GM12878 (cell line): ENCODE results near the gene LUM. TPM values are rescaled to one million over a fixed set of nuclear protein-coding genes. Genes with fewer than 3 reads are reported as not detected.

Experiments
- ATAC-seq: fragments of 200-7000 bp; cut with Tn5 transposase; 3 replicates; pipeline ENCODE4 v1.9.1; 2020; ENCODE audit warnings: mild to moderate bottlenecking, moderate library complexity
- BruUV-seq: library from RNA; stranded (reverse); fragments of 400-500 nt; replicated peaks from 2 replicates; lab custom pipeline; 2021; lab: Mats Ljungman, UMichigan
- CTCF ChIA-PET: fragments of 300-600 bp; sonication (Branson Sonifier 250); formaldehyde crosslinking; extraction: SDS; loops from one replicate; lab custom pipeline; 2021; ENCODE audit warnings: inconsistent platforms; lab: Yijun Ruan, JAX
- POLR2A ChIA-PET: fragments of 350-600 bp; formaldehyde crosslinking; extraction: SDS; loops from one replicate; lab custom pipeline; 2021; ENCODE audit warnings: inconsistent platforms; lab: Charles Lee
- RAD21 ChIA-PET: fragments of 300-600 bp; sonication (Branson Sonifier 250); formaldehyde crosslinking; loops from one replicate; lab custom pipeline; 2023; ENCODE audit warnings: antibody characterized with exemption; ENCODE audit not compliant: unreplicated experiment; lab: Charles Lee
- SMC1A ChIA-PET: fragments of 300-600 bp; sonication (Branson Sonifier 250); formaldehyde crosslinking; loops from one replicate; lab custom pipeline; 2023; ENCODE audit not compliant: unreplicated experiment, uncharacterized antibody; lab: Charles Lee
- DNase-seq: peaks from one replicate; pipeline ENCODE4 v3.0.0-alpha.2; 2011; ENCODE audit warnings: low read depth, low spot score
- FAIRE-seq: peaks from 3 replicates; lab custom pipeline; 2011; peaks lifted over from hg19 to GRCh38; lab: Jason Lieb, UNC
- H2AFZ ChIP-seq: 2 replicates; pipeline ENCODE4 v1.6.0; 2011; ENCODE audit warnings: low read depth, low read length, control low read depth; ENCODE audit not compliant: control insufficient read depth
- H3K27ac ChIP-seq: 2 replicates; pipeline ENCODE4 v1.5.1; 2011; ENCODE audit warnings: control low read depth; ENCODE audit not compliant: control insufficient read depth, insufficient read depth
- H3K27me3 ChIP-seq, 2 experiments: replicated peaks in 1 of 2; 2 replicates each; pipeline versions ENCODE4 v1.6.0 to v1.6.1; 2011; ENCODE audit warnings: low read length in 1 of 2; ENCODE audit not compliant: control insufficient read depth in 2 of 2, insufficient read depth in 2 of 2
- H3K36me3 ChIP-seq, 2 experiments: 2 replicates each; pipeline ENCODE4 v1.5.1; 2011; ENCODE audit warnings: low read length in 1 of 2; ENCODE audit not compliant: control insufficient read depth in 2 of 2, insufficient read depth in 2 of 2
- H3K4me1 ChIP-seq: 2 replicates; pipeline ENCODE4 v1.6.1; 2011; ENCODE audit warnings: mild to moderate bottlenecking, low read length, moderate library complexity, mixed read lengths; ENCODE audit not compliant: control insufficient read depth, insufficient read depth
- H3K4me2 ChIP-seq: 2 replicates; pipeline ENCODE4 v1.6.0; 2011; ENCODE audit warnings: control low read depth; ENCODE audit not compliant: control insufficient read depth, insufficient read depth
- H3K4me3 ChIP-seq: fragments of 200-600 bp; sonication (generic); 2 replicates; pipeline ENCODE4 v1.5.1; 2016
- H3K79me2 ChIP-seq: 2 replicates; pipeline ENCODE4 v1.6.0; 2011; ENCODE audit warnings: low read length; ENCODE audit not compliant: control insufficient read depth, insufficient read depth
- H3K9ac ChIP-seq: 2 replicates; pipeline ENCODE4 v1.8.0; 2011; ENCODE audit warnings: low read length, control low read depth, mixed read lengths; ENCODE audit not compliant: control insufficient read depth, insufficient read depth
- H3K9me3 ChIP-seq: replicated peaks from 3 replicates; pipeline ENCODE4 v1.5.1; 2011; ENCODE audit warnings: mild to moderate bottlenecking, low read length; ENCODE audit not compliant: control insufficient read depth, insufficient read depth
- H4K20me1 ChIP-seq: 2 replicates; pipeline ENCODE4 v1.6.0; 2011; ENCODE audit not compliant: control insufficient read depth, insufficient read depth
- BCL11A ChIP-seq: IDR thresholded peaks from 2 replicates; pipeline ENCODE4 v1.6.1; 2011; ENCODE audit warnings: low read depth, low read length
- CBFB ChIP-seq: IDR thresholded peaks from 2 replicates; pipeline ENCODE4 v1.6.1; 2016; ENCODE audit warnings: antibody characterized with exemption, low read depth
- CBX5 ChIP-seq: sonication (generic); IDR thresholded peaks from 2 replicates; pipeline ENCODE4 v1.6.1; 2016; ENCODE audit warnings: low read depth, moderate library complexity, mild to moderate bottlenecking, inconsistent platforms
- CREB1 ChIP-seq: IDR thresholded peaks from 2 replicates; pipeline ENCODE4 v1.6.1; 2012; ENCODE audit warnings: low read depth, mild to moderate bottlenecking, inconsistent platforms
- EED ChIP-seq: sonication (generic); IDR thresholded peaks from 2 replicates; pipeline ENCODE4 v1.6.1; 2016; ENCODE audit warnings: antibody characterized with exemption, low read depth
- ETV6 ChIP-seq, 2 experiments: fragments of 450-650 bp in 1 of 2; IDR thresholded peaks in 1 of 2; conservative IDR thresholded peaks in 1 of 2; 2 replicates each; pipeline ENCODE4 v1.6.1; 2014; ENCODE audit warnings: antibody characterized with exemption in 1 of 2, borderline replicate concordance in 1 of 2, low read depth in 1 of 2, mild to moderate bottlenecking in 1 of 2, moderate library complexity in 1 of 2
- IKZF1 ChIP-seq: fragments of 450-650 bp; conservative IDR thresholded peaks from 2 replicates; pipeline ENCODE4 v1.6.1; 2017; ENCODE audit warnings: antibody characterized with exemption, mild to moderate bottlenecking
- IRF4 ChIP-seq: IDR thresholded peaks from 2 replicates; pipeline ENCODE4 v1.6.1; 2011; ENCODE audit warnings: low read depth, low read length
- KLF5 ChIP-seq: fragments of 450-650 bp; IDR thresholded peaks from 2 replicates; pipeline ENCODE4 v1.6.1; 2014; ENCODE audit warnings: mild to moderate bottlenecking; ENCODE audit not compliant: partially characterized antibody
- LARP7 ChIP-seq: fragments of 450-650 bp; IDR thresholded peaks from 2 replicates; pipeline ENCODE4 v1.6.1; 2017; ENCODE audit warnings: mild to moderate bottlenecking
- MEF2B ChIP-seq: fragments of 450-650 bp; IDR thresholded peaks from 2 replicates; pipeline ENCODE4 v1.6.1; 2018; ENCODE audit warnings: mild to moderate bottlenecking, moderate library complexity; ENCODE audit not compliant: partially characterized antibody, poor library complexity, severe bottlenecking
- RAD21 ChIP-seq: IDR thresholded peaks from 2 replicates; pipeline ENCODE4 v1.6.1; 2011; ENCODE audit warnings: mild to moderate bottlenecking, low read depth, low read length, moderate library complexity; ENCODE audit not compliant: insufficient read depth
- RAD51 ChIP-seq: fragments of 450-650 bp; IDR thresholded peaks from 2 replicates; pipeline ENCODE4 v1.6.1; 2016; ENCODE audit warnings: moderate library complexity, mild to moderate bottlenecking, inconsistent platforms
- RB1 ChIP-seq: fragments of 450-650 bp; formaldehyde crosslinking; IDR thresholded peaks from 2 replicates; pipeline ENCODE4 v1.6.1; 2017; ENCODE audit warnings: mild to moderate bottlenecking, borderline replicate concordance
- RCOR1 ChIP-seq: conservative IDR thresholded peaks from 2 replicates; pipeline ENCODE4 v1.6.1; 2012; ENCODE audit warnings: low read depth, low read length, improper control_type of control experiment
- SMARCA5 ChIP-seq: fragments of 450-650 bp; IDR thresholded peaks from 2 replicates; pipeline ENCODE4 v1.6.1; 2017; ENCODE audit warnings: mild to moderate bottlenecking
- ZNF274 ChIP-seq: IDR thresholded peaks from one replicate; pipeline ENCODE4 v1.8.0; 2011; ENCODE audit not compliant: insufficient read length, insufficient read depth
- ZNF622 ChIP-seq: fragments of 450-650 bp; IDR thresholded peaks from 2 replicates; pipeline ENCODE4 v1.6.1; 2017; ENCODE audit warnings: mild to moderate bottlenecking, inconsistent platforms
- ZZZ3 ChIP-seq: IDR thresholded peaks from 2 replicates; pipeline ENCODE4 v1.6.1; 2011; ENCODE audit warnings: low read depth; ENCODE audit not compliant: control insufficient read depth, insufficient read length
- WGBS: methylation state at CpG from one replicate; pipeline ENCODE4 v1.1.6; 2016; ENCODE audit warnings: low lambda C conversion rate; ENCODE audit not compliant: insufficient replicate concordance, insufficient coverage; ENCODE audit errors: missing lambda C conversion rate; 5-methylcytosine and 5-hydroxymethylcytosine counted together
- in situ Hi-C: fragments of 300-500 bp; cut with MboI; formaldehyde crosslinking; loops from 9 replicates; pipeline ENCODE4 v1.14.3; 2018; ENCODE audit warnings: mixed read lengths
- intact Hi-C: fragments of 100-400 bp; cut with micrococcal nuclease; formaldehyde crosslinking; loops from one replicate; pipeline ENCODE4 v1.14.2; 2022; ENCODE audit not compliant: unreplicated experiment
- polyA plus RNA-seq, 11 experiments: library from polyadenylated mRNA; depleted of rRNA in 4 of 11; unstranded in 6 of 11; stranded (reverse) in 5 of 11; fragments of >200 nt; fragmentation: Nextera tagmentation in 4 of 11; fragmentation: Illumina TruSeq in 1 of 11; extraction: Ambion mirVana in 4 of 11; extraction: Trizol in 1 of 11; gene quantifications; 1 replicate in 1 of 11; 2 replicates in 10 of 11; pipeline versions ENCODE4 v1.2.1 to v1.2.3, GENCODE V29; 2011 to 2016; ENCODE audit warnings: inconsistent platforms in 2 of 11, missing spikeins in 2 of 11, low read depth in 1 of 11
- total RNA-seq, 4 experiments: library from RNA; depleted of rRNA in 3 of 4; stranded (reverse); fragments of >200 nt in 3 of 4; fragmentation: Illumina TruSeq in 1 of 4; extraction: Trizol in 1 of 4; gene quantifications; 2 replicates each; pipeline versions ENCODE4 v1.2.1 to v1.2.3, GENCODE V29; 2013 to 2021
- TF ChIP-seq, protein P1 (sequence below): fragments of 450-650 bp; IDR thresholded peaks from 2 replicates; pipeline ENCODE4 v1.6.1; 2016; ENCODE audit warnings: mild to moderate bottlenecking

Gene LUM
- total and polyA plus RNA-seq, 10 of the 15 experiments (the other 5 are each of a cell fraction or from before 2014, with no cell fraction given), result 0.09 to 0.31 TPM; not detected in 8

GRCh38 chr12:91072931-91073330 is 38.4 kb downstream of the LUM start:
- ChIA-PET SMC1A (no interaction called here), RAD21 (no interaction called here), POLR2A (no interaction called here), CTCF (no interaction called here)
- no peak overlapping the region for H3K27ac ChIP-seq
- in situ Hi-C loops, result no loop called here
- no peak overlapping the region for H3K9ac ChIP-seq
- H3K27me3 ChIP-seq, result no peaks in the 10 kb centered on the region
- H3K4me2 ChIP-seq, result no peak overlapping the region
- no peak overlapping the region for H2AFZ ChIP-seq
- intact Hi-C loops, result no loop called here
- H3K9me3 ChIP-seq, result no peaks in the 10 kb centered on the region
- H3K4me1 ChIP-seq, result no peaks in the 10 kb centered on the region
- BruUV-seq, result no TSS peak
- DNase-seq (no peak), FAIRE-seq (no peak), ATAC-seq (no peak)
- H3K36me3 ChIP-seq, result no peaks in the 10 kb centered on the region
- no peak for TF ChIP-seq KLF5
- TF ChIP-seq CBFB, result no peak
- TF ChIP-seq RAD51, result no peak
- TF ChIP-seq CBX5, result no peak
- no peak for TF ChIP-seq IKZF1
- H4K20me1 ChIP-seq, result no peaks in the 10 kb centered on the region
- H3K4me3 ChIP-seq, result no peak overlapping the region
- 20% methylated on average over 2 of the region's 2 CpGs for WGBS
- no peaks in the 10 kb centered on the region for H3K79me2 ChIP-seq

DNA sequence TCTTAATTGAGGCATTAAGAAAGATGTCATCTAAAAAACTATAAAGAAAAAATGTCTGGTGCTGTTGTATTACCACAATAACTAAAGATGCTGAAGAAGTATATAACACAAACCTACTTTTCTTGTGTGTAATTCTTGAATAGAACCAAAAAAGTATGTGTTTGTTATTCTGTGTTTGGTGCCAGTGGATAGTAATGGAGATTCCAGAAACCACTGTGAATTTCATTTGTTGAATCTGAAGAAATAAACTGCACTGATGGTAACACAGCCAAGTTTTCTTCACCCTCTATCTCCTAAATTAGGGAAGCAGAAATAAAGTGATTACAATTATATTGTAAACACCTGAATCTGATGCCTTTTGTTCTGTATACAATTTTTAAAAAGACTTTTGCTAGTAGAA is 40.4 kb downstream of the LUM start:
- no peaks in the 10 kb centered on the region; a peak in 1 of 4 replicates for H3K27me3 ChIP-seq
- ChIA-PET SMC1A (no interaction called here), RAD21 (no interaction called here), CTCF (interaction anchor here (2.5 kb wide), 1 partner anchor 38 kb away, joined by 11 read pairs; no protein-coding TSS in a partner anchor), POLR2A (no interaction called here)
- H3K79me2 ChIP-seq, result no peaks in the 10 kb centered on the region
- H3K27ac ChIP-seq, result no peak overlapping the region
- H3K4me1 ChIP-seq, result no peaks in the 10 kb centered on the region
- no peaks in the 10 kb centered on the region for H4K20me1 ChIP-seq
- intact Hi-C loops (no loop called here), in situ Hi-C loops (no loop called here)
- H2AFZ ChIP-seq, result no peak overlapping the region
- no peak overlapping the region for H3K4me2 ChIP-seq
- DNase-seq, result no peak
- ATAC-seq, result no peak
- no peak overlapping the region for H3K4me3 ChIP-seq
- H3K9ac ChIP-seq, result no peak overlapping the region
- H3K9me3 ChIP-seq, result no peaks in the 10 kb centered on the region
- H3K36me3 ChIP-seq, result no peaks in the 10 kb centered on the region
- FAIRE-seq, result no peak
- no peak for TF ChIP-seq CREB1
- no peak for TF ChIP-seq RB1
- TF ChIP-seq ZNF274, result no peak
- TF ChIP-seq ZZZ3, result no peak
- TF ChIP-seq EED, result no peak
- TF ChIP-seq, protein P1, sequence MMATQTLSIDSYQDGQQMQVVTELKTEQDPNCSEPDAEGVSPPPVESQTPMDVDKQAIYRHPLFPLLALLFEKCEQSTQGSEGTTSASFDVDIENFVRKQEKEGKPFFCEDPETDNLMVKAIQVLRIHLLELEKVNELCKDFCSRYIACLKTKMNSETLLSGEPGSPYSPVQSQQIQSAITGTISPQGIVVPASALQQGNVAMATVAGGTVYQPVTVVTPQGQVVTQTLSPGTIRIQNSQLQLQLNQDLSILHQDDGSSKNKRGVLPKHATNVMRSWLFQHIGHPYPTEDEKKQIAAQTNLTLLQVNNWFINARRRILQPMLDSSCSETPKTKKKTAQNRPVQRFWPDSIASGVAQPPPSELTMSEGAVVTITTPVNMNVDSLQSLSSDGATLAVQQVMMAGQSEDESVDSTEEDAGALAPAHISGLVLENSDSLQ, result no peak
- no peak for TF ChIP-seq IRF4
- no peak for TF ChIP-seq SMARCA5
- no peak for TF ChIP-seq LARP7
- TF ChIP-seq RAD21, result no peak
- no peak for TF ChIP-seq ETV6 (conservative IDR thresholded peaks at IDR 0.05 in 1 of 2, IDR thresholded peaks at IDR 0.05 in 1 of 2; ENCODE audit: borderline replicate concordance in 1 of 2, low read depth in 1 of 2)
- TF ChIP-seq ZNF622, result no peak
- TF ChIP-seq BCL11A, result no peak
- TF ChIP-seq MEF2B, result no peak
- no peak for TF ChIP-seq RCOR1
- BruUV-seq, result no TSS peak
